ENCODE results near the gene TMEM53. TPM values are rescaled to one million over a fixed set of nuclear protein-coding genes. Genes with fewer than 3 reads are reported as not detected.

Gene TMEM53
- total RNA-seq, 1 donor from 2014 or later: 4.5 TPM

- H3K36me3 Mint-ChIP-seq (ENCODE audit: low read depth): no peaks in the 10 kb centered on the region
- intact Hi-C loops (cut with micrococcal nuclease): no loop called here
- H3K27ac Mint-ChIP-seq: no peak overlapping the region
- no peaks in the 10 kb centered on the region for H3K9me3 Mint-ChIP-seq
- H3K4me1 Mint-ChIP-seq: no peaks in the 10 kb centered on the region
- no peak for DNase-seq
- H3K4me3 Mint-ChIP-seq: no peak overlapping the region
- H3K27me3 Mint-ChIP-seq: peaks cover 2% of the 10 kb centered on the region
Measured at GRCh38 chr1:44610527-44611148, 63.6 kb downstream of the TMEM53 start.

- intact Hi-C loops (cut with micrococcal nuclease): loop anchor here (1.0 kb wide), 1 partner anchor 43 kb away; no protein-coding TSS in a partner anchor
- Mint-ChIP-seq H3K4me1 (no peaks in the 10 kb centered on the region), H3K4me3 (no peak overlapping the region), H3K27me3 (peaks cover 2% of the 10 kb centered on the region), H3K9me3 (no peaks in the 10 kb centered on the region), H3K27ac (no peak overlapping the region), H3K36me3 (ENCODE audit: low read depth) (no peaks in the 10 kb centered on the region)
- no peak for DNase-seq
Measured at GRCh38 chr1:44609768-44610526, 64.3 kb downstream of the TMEM53 start.

- Mint-ChIP-seq H3K4me1 (no peaks in the 10 kb centered on the region), H3K4me3 (no peak overlapping the region), H3K9me3 (no peaks in the 10 kb centered on the region), H3K27ac (no peak overlapping the region), H3K27me3 (peaks cover 2% of the 10 kb centered on the region), H3K36me3 (ENCODE audit: low read depth) (no peaks in the 10 kb centered on the region)
- peak; percentile 65 for DNase-seq
- intact Hi-C loops (cut with micrococcal nuclease): loop anchor here (1.0 kb wide), 1 partner anchor 44 kb away; no protein-coding TSS in a partner anchor
Measured at GRCh38 chr1:44609412-44609767, 64.9 kb downstream of the TMEM53 start.

- no peaks in the 10 kb centered on the region for H3K4me1 Mint-ChIP-seq
- no peaks in the 10 kb centered on the region for H3K9me3 Mint-ChIP-seq
- H3K27ac Mint-ChIP-seq: no peak overlapping the region
- no peaks in the 10 kb centered on the region for H3K36me3 Mint-ChIP-seq (ENCODE audit: low read depth)
- H3K27me3 Mint-ChIP-seq: peaks cover 2% of the 10 kb centered on the region
- DNase-seq: no peak
- H3K4me3 Mint-ChIP-seq: no peak overlapping the region
- intact Hi-C loops (cut with micrococcal nuclease): no loop called here
Measured at GRCh38 chr1:44608141-44608540, 66.1 kb downstream of the TMEM53 start.

GRCh38 chr1:44606701-44607281, 67.5 kb downstream of the TMEM53 start:
- Mint-ChIP-seq H3K27me3 (no peaks in the 10 kb centered on the region), H3K4me1 (no peaks in the 10 kb centered on the region), H3K27ac (no peak overlapping the region), H3K9me3 (no peaks in the 10 kb centered on the region), H3K36me3 (ENCODE audit: low read depth) (no peaks in the 10 kb centered on the region), H3K4me3 (no peak overlapping the region)
- intact Hi-C loops (cut with micrococcal nuclease): no loop called here
- no peak for DNase-seq

GRCh38 chr1:44605914-44606615, 68.2 kb downstream of the TMEM53 start:
- no peak for DNase-seq
- no peaks in the 10 kb centered on the region for H3K27me3 Mint-ChIP-seq
- no peaks in the 10 kb centered on the region for H3K36me3 Mint-ChIP-seq (ENCODE audit: low read depth)
- intact Hi-C loops (cut with micrococcal nuclease): no loop called here
- no peak overlapping the region for H3K4me3 Mint-ChIP-seq
- no peaks in the 10 kb centered on the region for H3K4me1 Mint-ChIP-seq
- H3K9me3 Mint-ChIP-seq: no peaks in the 10 kb centered on the region
- no peak overlapping the region for H3K27ac Mint-ChIP-seq

- DNase-seq: no peak
- intact Hi-C loops (cut with micrococcal nuclease): no loop called here
- Mint-ChIP-seq H3K9me3 (no peaks in the 10 kb centered on the region), H3K36me3 (ENCODE audit: low read depth) (no peaks in the 10 kb centered on the region), H3K4me3 (no peak overlapping the region), H3K4me1 (no peaks in the 10 kb centered on the region), H3K27ac (no peak overlapping the region), H3K27me3 (no peaks in the 10 kb centered on the region)
Measured at GRCh38 chr1:44604157-44604955, 69.9 kb downstream of the TMEM53 start.

- no peak overlapping the region for H3K27ac Mint-ChIP-seq
- H3K4me3 Mint-ChIP-seq: no peak overlapping the region
- no peak for DNase-seq
- no peaks in the 10 kb centered on the region for H3K4me1 Mint-ChIP-seq
- no peaks in the 10 kb centered on the region for H3K36me3 Mint-ChIP-seq (ENCODE audit: low read depth)
- no peaks in the 10 kb centered on the region for H3K27me3 Mint-ChIP-seq
- no peaks in the 10 kb centered on the region for H3K9me3 Mint-ChIP-seq
- intact Hi-C loops (cut with micrococcal nuclease): no loop called here
Measured at GRCh38 chr1:44603718-44604117, 70.6 kb downstream of the TMEM53 start.

Other genes with a start within 250 kb of the TMEM53 start
- 133 and 137 TPM in 2 replicates for gene ARMH1, start 233 bp upstream of the TMEM53 start, total RNA-seq
- not detected in 2 replicates for gene RNU5D-1, start 56.7 kb upstream of the TMEM53 start, total RNA-seq
- 78.1 and 82.7 TPM in 2 replicates for gene KIF2C, start 65.4 kb upstream of the TMEM53 start, total RNA-seq
- gene RPS8, start 101.1 kb upstream of the TMEM53 start, total RNA-seq: 2,376 and 2,377 TPM in 2 replicates
- gene BEST4, start 113.7 kb upstream of the TMEM53 start, total RNA-seq: 0.77 and 0.83 TPM in 2 replicates
- 190 and 205 TPM in 2 replicates for gene PLK3, start 125.9 kb upstream of the TMEM53 start, total RNA-seq
- gene DYNLT4, start 132.9 kb upstream of the TMEM53 start, total RNA-seq: 0.28 TPM in 1 of 2 replicates, not detected in the other
- 22.2 and 22.7 TPM in 2 replicates for gene BTBD19, start 134.0 kb upstream of the TMEM53 start, total RNA-seq
- 0.78 and 1.0 TPM in 2 replicates for gene PTCH2, start 168.8 kb upstream of the TMEM53 start, total RNA-seq